Right cardiac atrium (tissue), 5 donors: ENCODE measurements around the gene RNF212. TPM values are rescaled to one million over a fixed set of nuclear protein-coding genes. Genes with fewer than 3 reads are reported as not detected.

ENCODE experiments used
- ATAC-seq, 2 donors: fragments of 200-7000 bp; cut with Tn5 transposase; one replicate each; pipeline versions ENCODE4 v1.8.0 to v1.9.1; 2020; ENCODE audit warnings: moderate library complexity in 2 of 2, mild to moderate bottlenecking in 1 of 2
- DNase-seq, 3 donors: peaks; one replicate each; pipeline ENCODE4 v3.0.0-alpha.2; 2020
- H3K27ac ChIP-seq: one replicate; pipeline ENCODE4 v1.5.1; 2013; ENCODE audit warnings: mild to moderate bottlenecking, low read length, control low read depth, moderate library complexity
- H3K27me3 ChIP-seq: one replicate; pipeline ENCODE4 v1.6.1; 2013; ENCODE audit not compliant: control insufficient read depth, insufficient read depth
- H3K4me1 ChIP-seq: one replicate; pipeline ENCODE4 v1.6.1; 2013; ENCODE audit warnings: low read length; ENCODE audit not compliant: control insufficient read depth, insufficient read depth
- H3K4me3 ChIP-seq: one replicate; pipeline ENCODE4 v1.5.1; 2013; ENCODE audit warnings: low read length, control low read depth
- H3K9me3 ChIP-seq: one replicate; pipeline ENCODE4 v1.6.1; 2013; ENCODE audit warnings: low read length; ENCODE audit not compliant: control insufficient read depth
- WGBS: extraction: QIAGEN DNeasy Blood & Tissue Kit; methylation state at CpG from one replicate; pipeline ENCODE4 v1.1.7; 2013; 5-methylcytosine and 5-hydroxymethylcytosine counted together
- intact Hi-C, 4 donors: fragments of 100-400 bp; cut with DNase I; formaldehyde crosslinking; loops; one replicate each; pipeline versions ENCODE4 v1.11.0 to v1.14.0; 2022 to 2023
- polyA plus RNA-seq: library from polyadenylated mRNA; stranded (reverse); fragments of 200-250 nt; gene quantifications from one replicate; pipeline ENCODE4 v1.2.3, GENCODE V29; 2013
- total RNA-seq, 4 donors: library from RNA; stranded (reverse); fragmentation: NEBNext Ultra II Directional; extraction: Animal tissue kit (Norgen Biotek cat#: 25700); gene quantifications; one replicate each; pipeline ENCODE4 v1.2.1, GENCODE V29; 2021
- donor health status: healthy with polysubstance abuse.
- donor health status: DM: no; HTN: yes; CAD: no.
- donor health status: DM: no; HTN: no; CAD: no.
- donor health status: DM: no; HTN: yes; CAD: no; lungs with severe emphysema.
- donor health status: DM: yes; HTN: yes; CAD: no.

Gene RNF212
- total and polyA plus RNA-seq, 5 donors: 0.59 to 2.4 (median 1.6) TPM

DNA sequence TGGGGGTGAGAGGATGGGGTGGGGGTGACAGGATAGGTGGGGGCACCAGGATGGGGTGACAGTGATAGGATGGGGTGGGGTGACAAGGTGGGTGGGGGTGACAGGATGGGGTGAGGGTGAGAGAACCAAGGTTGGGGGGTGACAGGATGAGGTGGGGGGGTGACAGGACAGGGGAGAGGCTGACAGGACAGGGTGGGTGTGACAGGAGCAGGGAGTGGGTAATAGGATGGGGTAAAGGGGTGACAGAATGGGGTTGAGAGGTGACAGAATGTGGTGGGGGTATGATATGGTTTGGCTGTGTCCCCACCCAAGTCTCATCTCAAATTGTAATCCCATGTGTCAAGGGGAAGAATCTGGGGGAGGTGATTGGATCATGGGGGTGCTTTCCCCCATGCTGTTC is 26.0 kb downstream of the RNF212 start:
- ATAC-seq (no peak), DNase-seq (no peak)
- H3K9me3 ChIP-seq: no peaks in the 10 kb centered on the region
- no peaks in the 10 kb centered on the region for H3K4me1 ChIP-seq
- no peak overlapping the region for H3K27ac ChIP-seq
- no peaks in the 10 kb centered on the region for H3K27me3 ChIP-seq
- intact Hi-C loops: no loop called here
- no peak overlapping the region for H3K4me3 ChIP-seq

DNA sequence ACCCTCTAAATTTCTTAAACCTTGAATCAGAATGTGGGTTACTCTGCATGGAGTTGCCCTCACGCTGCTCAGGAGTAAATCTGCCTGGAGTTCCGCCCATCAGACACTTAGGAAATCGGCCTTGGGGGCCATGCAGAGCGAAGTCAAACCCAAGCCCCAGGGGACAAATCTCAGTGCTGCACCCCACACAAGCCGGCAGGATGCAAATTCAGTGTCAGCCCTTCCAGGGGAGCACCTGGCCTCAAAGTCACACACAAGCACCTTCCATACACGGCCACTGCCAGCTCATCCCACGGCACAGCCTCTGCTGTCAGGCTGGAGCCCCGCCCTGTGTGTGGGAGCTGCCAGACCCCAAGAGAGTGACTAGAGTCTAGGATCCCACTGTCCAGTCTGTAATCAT is 27.4 kb downstream of the RNF212 start:
- Histone ChIP-seq H3K9me3 (no peaks in the 10 kb centered on the region), H3K27me3 (no peaks in the 10 kb centered on the region), H3K27ac (no peak overlapping the region), H3K4me3 (no peak overlapping the region), H3K4me1 (no peaks in the 10 kb centered on the region)
- 62% methylated on average over 8 of the region's 8 CpGs for WGBS
- ATAC-seq (no peak), DNase-seq (no peak)
- intact Hi-C loops: no loop called here

DNA sequence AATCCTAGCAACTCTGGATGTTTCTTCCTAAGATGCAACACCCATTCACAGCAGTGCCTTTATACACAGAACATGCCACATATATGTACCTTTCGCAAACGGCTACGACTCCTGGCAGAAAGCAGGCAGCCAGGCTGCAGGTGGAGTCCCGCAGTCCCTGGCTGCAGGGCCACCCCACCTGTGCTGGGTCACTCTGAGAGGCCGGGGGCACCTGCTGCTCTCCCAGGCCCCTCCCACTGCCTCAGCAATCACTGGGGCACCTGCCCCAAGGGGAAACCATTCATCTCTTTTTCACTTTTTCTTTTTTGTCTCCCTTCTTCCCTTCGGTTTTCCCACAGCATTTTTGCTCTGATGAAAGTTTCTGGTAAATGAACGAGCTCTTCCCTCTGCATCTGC is 28.0 kb downstream of the RNF212 start:
- H3K9me3 ChIP-seq: no peaks in the 10 kb centered on the region
- no peaks in the 10 kb centered on the region for H3K4me1 ChIP-seq
- H3K27me3 ChIP-seq: no peaks in the 10 kb centered on the region
- DNase-seq (no peak), ATAC-seq (no peak)
- 83% methylated on average over 7 of the region's 7 CpGs for WGBS
- intact Hi-C loops: no loop called here
- H3K4me3 ChIP-seq: no peak overlapping the region
- no peak overlapping the region for H3K27ac ChIP-seq

DNA sequence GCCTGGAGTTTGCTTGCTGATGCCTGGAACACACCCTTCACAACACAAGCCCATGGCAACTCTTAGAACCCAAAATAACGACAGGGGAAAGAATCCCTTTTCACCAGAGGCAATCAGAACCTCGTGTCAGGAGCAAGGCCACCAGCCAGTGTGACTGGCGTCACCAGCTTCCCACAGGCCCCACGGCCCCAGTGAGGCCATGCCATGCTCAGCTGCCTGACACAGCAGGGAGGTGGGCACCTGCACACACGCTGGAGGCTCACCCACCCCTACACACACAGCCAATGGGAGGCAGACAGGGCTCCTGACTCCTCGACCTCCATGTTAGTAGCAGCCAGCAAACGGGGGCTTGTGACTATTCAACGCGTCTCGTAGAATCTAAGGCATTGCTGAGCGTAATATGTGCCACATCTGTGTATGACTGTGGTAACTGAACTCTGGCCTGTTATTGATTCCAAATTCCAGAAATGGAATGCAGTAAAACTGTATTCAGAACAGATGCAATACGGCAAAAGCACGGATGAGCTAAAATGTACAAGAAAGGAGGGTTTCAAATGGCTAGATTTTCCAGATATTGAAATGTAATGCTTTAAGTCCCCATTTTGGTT is 28.5 kb downstream of the RNF212 start:
- intact Hi-C loops: no loop called here
- WGBS: 80% methylated on average over 13 of the region's 13 CpGs
- Histone ChIP-seq H3K27me3 (no peaks in the 10 kb centered on the region), H3K4me3 (no peak overlapping the region), H3K27ac (no peak overlapping the region), H3K4me1 (no peaks in the 10 kb centered on the region), H3K9me3 (no peaks in the 10 kb centered on the region)
- DNase-seq: no peak
- no peak for ATAC-seq

DNA sequence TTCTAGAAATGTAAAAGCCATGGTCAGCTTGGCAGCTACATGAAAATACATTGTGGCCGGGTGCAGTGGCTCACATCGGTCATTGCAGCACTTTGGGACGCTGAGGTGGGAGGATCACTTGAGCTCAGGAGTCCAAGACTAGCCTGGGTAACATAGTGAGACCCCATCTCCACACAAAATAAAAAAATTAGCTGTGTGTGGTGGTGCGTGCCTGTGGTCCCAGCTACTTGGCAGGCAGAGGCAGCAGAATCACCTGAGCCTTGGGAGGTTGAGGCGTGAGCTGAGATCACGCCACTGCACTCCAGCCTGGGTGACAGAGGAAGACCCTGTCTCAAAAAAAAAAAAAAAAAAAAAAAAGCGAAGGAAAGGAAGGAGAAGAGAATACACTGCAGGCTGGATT is 29.0 kb downstream of the RNF212 start:
- ATAC-seq (no peak), DNase-seq (no peak)
- H3K9me3 ChIP-seq: no peaks in the 10 kb centered on the region
- no peak overlapping the region for H3K27ac ChIP-seq
- no peaks in the 10 kb centered on the region for H3K27me3 ChIP-seq
- intact Hi-C loops: no loop called here
- WGBS: 78% methylated on average over 7 of the region's 7 CpGs
- H3K4me3 ChIP-seq: no peak overlapping the region
- no peaks in the 10 kb centered on the region for H3K4me1 ChIP-seq

DNA sequence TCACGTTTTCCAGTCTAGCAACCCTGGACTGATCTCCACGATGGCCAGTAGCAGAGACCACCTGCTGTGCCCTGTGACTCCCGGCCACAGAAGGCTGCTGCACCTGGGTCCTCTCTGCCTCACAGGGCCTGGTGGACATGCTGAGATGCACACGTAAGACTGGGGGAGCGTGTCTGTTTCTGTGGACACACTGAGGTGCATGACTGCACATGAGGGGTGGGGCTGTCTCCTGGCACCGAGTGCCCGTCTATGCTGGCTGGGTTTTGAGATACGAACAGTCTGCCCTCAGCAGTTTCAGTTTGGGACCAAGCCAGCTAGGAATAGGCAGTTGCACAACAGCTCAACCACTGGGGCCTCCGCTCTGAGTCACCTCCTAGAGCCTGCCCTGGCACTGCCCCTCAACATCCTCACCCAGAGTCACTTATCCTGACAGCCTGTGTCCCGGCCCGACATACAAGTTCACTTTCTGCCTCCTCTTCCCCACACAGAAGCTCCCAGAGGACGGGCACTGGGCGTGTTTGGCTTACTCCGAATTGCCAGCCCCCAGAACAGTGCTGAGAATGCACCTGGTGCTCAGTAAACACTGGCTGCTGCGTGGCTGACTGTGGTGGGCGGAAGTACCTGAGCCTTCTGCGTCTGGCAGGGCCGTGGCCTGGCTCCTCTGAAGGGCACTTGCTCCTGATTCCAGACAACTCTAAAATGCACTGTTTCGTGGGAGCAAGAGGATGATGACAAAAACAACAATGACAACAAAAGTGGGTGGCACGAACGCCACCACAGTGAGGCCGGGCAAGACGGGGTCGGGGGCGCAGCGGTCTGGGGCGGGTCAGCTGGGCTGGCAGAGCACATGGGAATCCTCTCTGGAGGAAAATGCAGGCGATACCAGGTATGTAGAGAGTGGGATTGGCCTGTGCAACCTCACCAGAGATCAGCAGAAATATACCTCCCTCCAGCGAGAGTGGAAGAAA is 30.9 kb downstream of the RNF212 start:
- H3K9me3 ChIP-seq: no peaks in the 10 kb centered on the region
- intact Hi-C loops: no loop called here
- 70% methylated on average over 29 of the region's 29 CpGs for whole genome bisulfite sequencing
- no peak overlapping the region for H3K27ac ChIP-seq
- ATAC-seq (peak; percentile 82 to 89), DNase-seq (peak; percentile 66 to 71 (median 67))
- H3K27me3 ChIP-seq: no peaks in the 10 kb centered on the region
- H3K4me1 ChIP-seq: no peaks in the 10 kb centered on the region
- H3K4me3 ChIP-seq: no peak overlapping the region

DNA sequence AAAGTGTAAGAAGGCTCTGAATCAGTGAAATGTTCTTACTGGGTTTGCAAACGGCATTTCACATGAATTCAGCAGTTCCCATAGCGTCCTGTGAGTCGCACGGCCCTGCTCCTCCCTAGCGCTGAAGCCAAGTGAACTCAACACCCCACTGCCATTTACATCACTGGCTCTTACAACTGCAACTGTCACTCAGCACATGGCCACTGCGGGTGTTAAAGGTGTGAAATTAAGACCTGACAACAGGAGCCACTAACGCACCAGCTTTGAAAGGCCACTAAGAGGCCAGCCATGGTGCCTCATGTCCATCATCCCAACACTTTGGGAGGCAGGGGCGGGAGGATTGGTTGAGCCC is 31.7 kb downstream of the RNF212 start:
- Histone ChIP-seq H3K27me3 (no peaks in the 10 kb centered on the region), H3K9me3 (no peaks in the 10 kb centered on the region), H3K4me1 (no peaks in the 10 kb centered on the region), H3K4me3 (no peak overlapping the region), H3K27ac (no peak overlapping the region)
- intact Hi-C loops: no loop called here
- peak; percentile 19 to 23 for ATAC-seq
- 55% methylated on average over 8 of the region's 8 CpGs for WGBS
- DNase-seq: no peak

DNA sequence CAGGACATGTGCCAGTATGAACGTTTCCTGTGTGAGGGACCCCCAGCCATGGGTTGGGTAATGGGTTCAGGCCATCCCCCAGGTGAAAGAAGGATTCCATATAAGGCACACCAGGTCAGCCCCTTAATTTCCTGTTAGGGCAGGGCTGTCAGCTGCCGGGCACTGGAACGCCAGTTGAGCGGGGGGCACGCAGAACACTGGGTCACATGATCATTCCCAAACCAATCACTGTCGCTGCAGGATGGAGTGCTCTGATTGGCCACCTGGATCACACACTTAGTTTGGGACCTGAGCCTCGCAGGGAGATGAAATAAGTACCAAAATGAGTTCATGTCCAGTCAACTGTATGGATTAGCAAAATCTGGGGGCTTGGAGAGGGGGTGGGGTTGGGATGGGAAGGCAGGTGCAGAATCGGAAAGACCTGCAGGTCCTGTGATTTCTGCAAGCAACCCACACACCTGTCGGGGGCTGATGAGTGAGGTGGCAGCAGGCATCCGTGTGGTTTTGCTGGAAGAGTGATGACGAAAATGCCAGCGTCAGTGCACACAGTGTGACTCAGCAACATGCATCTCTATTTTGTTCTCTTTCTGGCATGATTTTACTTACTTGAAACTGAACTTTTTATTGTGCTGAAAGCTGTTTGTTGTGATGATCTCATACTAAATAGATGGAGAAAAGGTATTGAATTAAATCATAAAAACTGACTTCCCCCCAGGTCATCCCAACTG is 32.2 kb downstream of the RNF212 start:
- Histone ChIP-seq H3K27ac (no peak overlapping the region), H3K4me3 (no peak overlapping the region), H3K4me1 (no peaks in the 10 kb centered on the region), H3K9me3 (no peaks in the 10 kb centered on the region), H3K27me3 (no peaks in the 10 kb centered on the region)
- intact Hi-C loops: no loop called here
- WGBS: 59% methylated on average over 12 of the region's 12 CpGs
- ATAC-seq (no peak), DNase-seq (no peak)

DNA sequence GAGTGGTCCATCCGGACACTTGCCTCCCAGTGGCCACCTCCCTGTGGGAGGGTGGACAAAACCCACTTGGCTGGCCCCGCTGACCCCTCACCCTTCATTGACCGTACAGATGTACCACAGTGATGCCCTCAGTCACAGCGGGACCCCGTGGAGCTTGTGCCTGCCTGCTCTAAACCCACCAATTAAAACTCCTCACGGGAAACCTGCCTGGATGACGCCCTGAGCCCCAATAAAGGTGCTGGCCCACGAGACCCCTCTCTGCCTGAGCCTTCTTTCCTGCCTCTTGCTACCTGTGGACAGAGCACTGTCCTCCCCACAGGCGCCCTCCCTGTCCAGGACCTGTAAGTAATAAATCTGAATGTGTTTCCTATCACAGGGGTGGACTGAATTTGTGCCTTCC is 32.9 kb downstream of the RNF212 start:
- Histone ChIP-seq H3K27me3 (no peaks in the 10 kb centered on the region), H3K27ac (no peak overlapping the region), H3K4me1 (no peaks in the 10 kb centered on the region), H3K4me3 (no peak overlapping the region), H3K9me3 (no peaks in the 10 kb centered on the region)
- ATAC-seq: no peak
- intact Hi-C loops: no loop called here
- WGBS: 88% methylated on average over 9 of the region's 9 CpGs
- no peak for DNase-seq

DNA sequence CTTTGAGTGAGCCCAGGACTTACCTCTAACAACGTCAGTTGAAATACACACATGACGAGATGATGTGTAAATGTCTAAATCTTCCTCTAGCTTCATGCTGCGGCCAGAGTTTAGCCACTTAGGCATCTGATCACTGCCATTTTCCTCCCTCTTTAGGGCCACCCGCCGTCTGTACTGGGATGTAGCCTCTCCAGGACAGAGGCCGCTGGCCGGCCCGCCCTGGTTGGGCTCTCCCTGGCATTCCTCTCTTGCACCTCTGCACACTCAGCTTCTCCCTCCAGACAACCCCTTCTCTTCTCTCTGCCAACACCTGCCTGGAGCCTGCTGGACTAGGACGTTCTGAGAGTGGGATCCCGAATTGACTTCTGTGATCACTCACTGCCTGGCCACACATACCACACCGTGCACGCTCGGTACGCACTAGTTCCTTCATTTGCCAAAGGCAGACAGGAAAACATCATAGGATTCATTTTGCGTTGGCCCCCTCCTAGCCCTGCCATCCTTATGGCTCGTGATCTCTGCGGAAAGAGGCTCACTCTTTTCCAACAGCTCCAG is 33.6 kb downstream of the RNF212 start:
- Histone ChIP-seq H3K4me3 (no peak overlapping the region), H3K27ac (no peak overlapping the region), H3K4me1 (no peaks in the 10 kb centered on the region), H3K9me3 (no peaks in the 10 kb centered on the region), H3K27me3 (no peaks in the 10 kb centered on the region)
- ATAC-seq (no peak), DNase-seq (no peak)
- 81% methylated on average over 17 of the region's 17 CpGs for WGBS
- intact Hi-C loops: no loop called here

DNA sequence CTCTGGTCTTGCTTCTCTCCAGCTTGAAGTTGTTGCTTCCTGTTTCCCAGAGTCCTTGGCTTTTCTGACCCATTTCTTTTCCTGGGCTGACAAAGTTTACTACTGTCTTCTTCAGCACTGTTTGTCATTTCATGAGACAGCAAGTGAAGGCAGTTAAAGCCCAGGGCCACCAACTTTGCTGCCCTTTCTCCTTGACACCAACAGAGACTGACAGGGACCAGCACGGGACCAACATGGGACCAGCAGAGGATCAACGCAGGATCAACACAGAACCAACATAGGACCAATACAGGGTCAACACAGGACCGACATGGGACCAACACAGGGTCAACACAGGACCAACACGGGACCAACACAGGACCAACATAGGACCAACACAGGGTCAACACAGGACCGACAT is 34.9 kb downstream of the RNF212 start:
- Histone ChIP-seq H3K27ac (no peak overlapping the region), H3K4me3 (no peak overlapping the region), H3K9me3 (no peaks in the 10 kb centered on the region), H3K4me1 (no peaks in the 10 kb centered on the region), H3K27me3 (no peaks in the 10 kb centered on the region)
- DNase-seq (no peak), ATAC-seq (no peak)
- 94% methylated on average over 5 of the region's 5 CpGs for WGBS
- intact Hi-C loops: no loop called here
